Mucosa of stomach (tissue), 1 donor: ENCODE data around the gene TOB1.

ENCODE experiments used
- H3K27me3 ChIP-seq: one replicate; pipeline ENCODE4 v1.7.0; 2013; ENCODE audit warnings: mild to moderate bottlenecking, low read length; ENCODE audit not compliant: control insufficient read depth, insufficient read depth
- H3K36me3 ChIP-seq: one replicate; pipeline ENCODE4 v1.7.0; 2013; ENCODE audit warnings: low read length; ENCODE audit not compliant: control insufficient read depth, insufficient read depth
- H3K4me1 ChIP-seq: one replicate; pipeline ENCODE4 v1.7.0; 2013; ENCODE audit warnings: mild to moderate bottlenecking, low read length; ENCODE audit not compliant: control insufficient read depth, insufficient read depth
- H3K4me3 ChIP-seq: one replicate; pipeline ENCODE4 v1.7.0; 2013; ENCODE audit warnings: low read length
- H3K9ac ChIP-seq: one replicate; pipeline ENCODE4 v1.7.0; 2013; ENCODE audit warnings: mild to moderate bottlenecking, low read length, moderate library complexity
- H3K9me3 ChIP-seq: one replicate; pipeline ENCODE4 v1.7.0; 2013; ENCODE audit warnings: mild to moderate bottlenecking, low read length, moderate library complexity; ENCODE audit not compliant: control insufficient read depth
- donor health status: Pancreatic carcinoma.

TOB1 gene

GRCh38 chr17:50815400-50815799 is 50.8 kb downstream of the TOB1 start:
- H3K4me1 ChIP-seq, result peaks cover 9% of the 10 kb centered on the region
- H3K4me3 ChIP-seq, result no peak overlapping the region
- no peaks in the 10 kb centered on the region for H3K27me3 ChIP-seq
- H3K9me3 ChIP-seq, result no peaks in the 10 kb centered on the region
- H3K9ac ChIP-seq, result no peak overlapping the region
- no peaks in the 10 kb centered on the region for H3K36me3 ChIP-seq

- Histone ChIP-seq H3K4me1 (peaks cover 9% of the 10 kb centered on the region), H3K36me3 (no peaks in the 10 kb centered on the region), H3K4me3 (no peak overlapping the region), H3K9ac (no peak overlapping the region), H3K9me3 (no peaks in the 10 kb centered on the region), H3K27me3 (no peaks in the 10 kb centered on the region)
Observed at GRCh38 chr17:50813583-50813982, 52.6 kb downstream of the TOB1 start.
